Activated CD8-positive, alpha-beta T cell treated with anti-CD3 and anti-CD28 coated beads, Interleukin-2, amount 10 ng/mL, durations not matched to agents 7 days and 5 days (primary cell): ENCODE data around the gene SPTAN1. TPM values are rescaled to one million over a fixed set of nuclear protein-coding genes. Genes with fewer than 3 reads are reported as not detected.
A peak's percentile ranks its signal among the peaks of the same experiment; 100 is the strongest.
"Not testable (repeated sequence)": the region's sequence is repeated elsewhere in the genome, so short reads cannot be mapped to it uniquely, and the experiment has no call there.

Experiments
- ATAC-seq: fragments of 150-1000 bp; cut with Tn5 transposase; one replicate; pipeline ENCODE4 v1.10.0; 2021; ENCODE audit warnings: moderate library complexity
- CTCF ChIA-PET: fragments of 350-600 bp; sonication (Branson Sonifier 250); formaldehyde crosslinking; loops from one replicate; lab custom pipeline; 2021; ENCODE audit warnings: antibody characterized with exemption; lab: Charles Lee
- POLR2A ChIA-PET: fragments of 350-600 bp; sonication (Branson Sonifier 250); formaldehyde crosslinking; loops from one replicate; lab custom pipeline; 2021; ENCODE audit warnings: antibody characterized with exemption; lab: Charles Lee
- DNase-seq: peaks from one replicate; pipeline ENCODE4 v3.0.0-alpha.2; 2020
- H3K27ac Mint-ChIP-seq: one replicate; pipeline ENCODE4 v1.8.0; 2021; ENCODE audit warnings: mild to moderate bottlenecking, mixed read lengths
- H3K27me3 Mint-ChIP-seq: one replicate; pipeline ENCODE4 v1.8.0; 2021; ENCODE audit warnings: low read depth, mixed read lengths
- H3K36me3 Mint-ChIP-seq: one replicate; pipeline ENCODE4 v1.8.0; 2021; ENCODE audit warnings: low read depth, mixed read lengths
- H3K4me1 Mint-ChIP-seq: one replicate; pipeline ENCODE4 v1.8.0; 2021; ENCODE audit warnings: low read depth, mixed read lengths
- H3K4me3 Mint-ChIP-seq: one replicate; pipeline ENCODE4 v1.8.0; 2021; ENCODE audit warnings: mild to moderate bottlenecking, mixed read lengths
- H3K9me3 Mint-ChIP-seq: one replicate; pipeline ENCODE4 v1.8.0; 2022; ENCODE audit warnings: mixed read lengths; ENCODE audit not compliant: insufficient read depth
- total RNA-seq, 2 experiments: library from RNA; stranded (reverse); gene quantifications; one replicate each; pipeline ENCODE4 v1.2.3, GENCODE V29; 2021

The SPTAN1 gene
- total RNA-seq, 2 experiments from 2014 or later: 292 to 303 TPM

DNA sequence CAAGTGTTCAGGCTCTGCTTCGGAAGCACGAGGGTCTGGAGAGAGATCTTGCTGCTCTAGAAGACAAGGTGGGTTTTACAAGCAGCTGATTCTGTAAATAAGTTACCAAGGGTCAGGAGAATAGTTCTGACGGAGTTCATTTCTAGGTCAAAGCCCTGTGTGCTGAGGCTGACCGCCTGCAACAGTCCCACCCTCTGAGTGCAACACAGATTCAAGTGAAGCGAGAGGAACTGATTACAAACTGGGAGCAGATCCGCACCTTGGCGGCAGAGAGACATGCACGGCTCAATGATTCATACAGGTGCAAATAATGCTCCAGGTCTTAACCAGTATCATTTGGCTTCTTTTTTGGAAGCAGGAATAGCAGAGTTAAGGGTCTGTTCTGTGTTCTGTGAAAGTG is 24.8 kb downstream of the SPTAN1 start:
- Mint-ChIP-seq H3K27me3 (no peaks in the 10 kb centered on the region), H3K27ac (no peak overlapping the region), H3K4me1 (no peaks in the 10 kb centered on the region), H3K36me3 (peaks cover 77% of the 10 kb centered on the region), H3K4me3 (no peak overlapping the region), H3K9me3 (no peaks in the 10 kb centered on the region)
- DNase-seq: no peak
- POLR2A ChIA-PET: interaction anchor here (1.8 kb wide), 1 partner anchor 25 kb away, joined by 3 read pairs; the partner anchor contains the start of gene SPTAN1
- no peak for ATAC-seq
- CTCF ChIA-PET: no interaction called here

DNA sequence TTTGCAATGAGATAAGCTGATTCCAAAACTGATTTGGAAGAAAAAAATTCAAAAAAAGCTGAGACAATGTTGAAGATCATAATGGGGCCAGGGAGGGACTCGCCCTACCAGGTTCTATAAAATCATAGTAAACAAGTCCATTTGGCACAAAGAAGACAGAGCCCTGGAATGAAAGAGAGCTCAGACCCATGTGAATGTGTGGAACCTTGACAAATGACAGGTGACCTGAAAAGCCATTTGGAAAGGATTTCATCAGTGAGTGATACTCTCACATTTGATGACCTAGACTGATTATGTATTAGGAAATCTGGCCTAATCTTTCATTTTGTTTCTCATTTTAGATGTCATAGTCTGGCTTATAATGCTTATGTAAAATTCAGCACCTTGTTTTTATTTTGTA is 26.8 kb downstream of the SPTAN1 start:
- H3K27me3 Mint-ChIP-seq: no peaks in the 10 kb centered on the region
- CTCF ChIA-PET: interaction anchor here (0.6 kb wide), 1 partner anchor 47 kb away, joined by 3 read pairs; no protein-coding TSS in a partner anchor
- H3K4me1 Mint-ChIP-seq: no peaks in the 10 kb centered on the region
- POLR2A ChIA-PET: no interaction called here
- ATAC-seq (no peak), DNase-seq (no peak)
- H3K36me3 Mint-ChIP-seq: peaks cover 80% of the 10 kb centered on the region
- no peaks in the 10 kb centered on the region for H3K9me3 Mint-ChIP-seq
- H3K4me3 Mint-ChIP-seq: no peak overlapping the region
- H3K27ac Mint-ChIP-seq: no peak overlapping the region

DNA sequence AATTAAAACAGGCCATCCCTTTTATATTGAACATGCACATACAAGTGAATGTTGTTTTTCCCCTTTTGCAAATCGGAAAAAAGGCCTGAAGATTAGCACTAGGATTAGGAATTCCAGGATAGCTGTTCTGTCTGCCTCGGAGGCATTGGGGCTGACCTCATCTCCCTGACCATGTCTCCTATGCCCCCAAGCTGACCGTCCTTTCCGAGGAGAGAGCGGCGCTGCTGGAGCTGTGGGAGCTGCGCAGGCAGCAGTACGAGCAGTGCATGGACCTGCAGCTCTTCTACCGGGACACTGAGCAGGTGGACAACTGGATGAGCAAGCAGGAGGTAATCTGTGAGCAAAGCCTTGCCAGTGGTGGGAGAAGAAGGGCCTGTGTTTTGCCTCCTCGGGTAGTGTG is 28.3 kb downstream of the SPTAN1 start:
- Mint-ChIP-seq H3K36me3 (peaks cover 83% of the 10 kb centered on the region), H3K27me3 (no peaks in the 10 kb centered on the region), H3K4me1 (no peaks in the 10 kb centered on the region), H3K9me3 (no peaks in the 10 kb centered on the region), H3K4me3 (no peak overlapping the region), H3K27ac (no peak overlapping the region)
- ATAC-seq: no peak
- POLR2A ChIA-PET: no interaction called here
- CTCF ChIA-PET: no interaction called here
- DNase-seq: no peak

DNA sequence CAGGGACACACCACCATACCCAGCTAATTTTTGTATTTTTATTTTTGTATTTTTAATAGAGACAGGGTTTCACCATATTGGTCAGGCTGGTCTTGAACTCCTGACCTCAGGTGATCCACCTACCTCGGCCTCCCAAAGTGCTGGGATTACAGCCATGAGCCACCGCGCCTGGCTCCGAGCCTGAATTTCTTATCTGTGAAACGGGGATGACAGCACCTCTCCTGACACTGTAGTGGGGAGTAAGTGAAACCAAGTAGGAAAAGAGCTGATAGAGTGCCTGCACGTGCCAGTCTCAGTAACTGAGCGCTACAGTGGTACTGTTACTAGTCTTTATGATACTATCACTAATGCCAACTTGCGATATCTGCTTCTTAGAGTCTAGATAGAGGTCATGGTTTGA is 32.8 kb downstream of the SPTAN1 start:
- H3K27me3 Mint-ChIP-seq, ATAC-seq, CTCF ChIA-PET, H3K4me3 Mint-ChIP-seq, H3K9me3 Mint-ChIP-seq, POLR2A ChIA-PET, H3K27ac Mint-ChIP-seq, DNase-seq: not testable (repeated sequence)
- Mint-ChIP-seq H3K4me1 (peaks cover 18% of the 10 kb centered on the region), H3K36me3 (peaks cover 72% of the 10 kb centered on the region)

DNA sequence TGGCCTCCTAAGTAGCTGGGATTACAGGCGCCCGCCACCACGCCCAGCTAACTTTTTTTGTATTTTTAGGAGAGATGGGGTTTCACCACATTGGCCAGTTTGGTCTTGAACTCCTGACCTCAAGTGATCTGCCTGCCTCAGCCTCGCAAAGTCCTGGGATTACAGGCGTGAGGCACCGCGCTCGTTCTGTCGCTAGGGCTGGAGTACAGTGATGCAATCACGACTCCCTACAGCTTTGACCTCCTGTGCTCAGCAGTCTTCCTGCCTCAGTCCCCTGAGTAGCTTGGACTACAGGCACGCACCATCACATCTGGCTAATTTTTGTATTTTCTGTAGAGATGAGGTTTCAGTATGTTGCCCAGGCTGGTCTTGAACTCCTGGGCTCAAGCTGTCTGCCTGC is 34.5 kb downstream of the SPTAN1 start:
- CTCF ChIA-PET, H3K27me3 Mint-ChIP-seq, H3K9me3 Mint-ChIP-seq, H3K4me3 Mint-ChIP-seq, DNase-seq: not testable (repeated sequence)
- peaks cover 18% of the 10 kb centered on the region for H3K4me1 Mint-ChIP-seq
- H3K27ac Mint-ChIP-seq: peak overlapping the region; percentile 79
- H3K36me3 Mint-ChIP-seq: peaks cover 72% of the 10 kb centered on the region
- peak; percentile 16 for ATAC-seq
- POLR2A ChIA-PET: interaction anchor here (1.2 kb wide), 1 partner anchor 28 kb away, joined by 3 read pairs; no protein-coding TSS in a partner anchor

DNA sequence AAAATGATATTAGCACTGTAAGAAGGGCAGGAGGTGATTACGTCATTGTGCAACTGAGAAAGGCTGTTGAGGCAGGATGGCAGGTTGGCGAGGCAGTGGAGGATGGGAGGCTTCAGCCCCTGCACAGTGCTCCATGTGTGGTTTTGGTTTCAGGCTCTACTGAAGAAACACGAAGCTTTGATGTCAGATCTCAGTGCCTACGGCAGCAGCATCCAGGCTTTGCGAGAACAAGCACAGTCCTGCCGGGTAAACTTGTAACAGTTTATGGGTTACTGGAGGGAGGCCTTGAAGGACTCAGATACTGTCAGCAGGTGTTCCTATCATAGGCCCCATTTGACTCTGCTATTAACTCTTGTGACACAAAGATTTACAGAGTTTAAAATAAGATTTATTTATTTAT is 35.1 kb downstream of the SPTAN1 start:
- H3K4me1 Mint-ChIP-seq: peaks cover 18% of the 10 kb centered on the region
- peaks cover 71% of the 10 kb centered on the region for H3K36me3 Mint-ChIP-seq
- POLR2A ChIA-PET: interaction anchor here (0.5 to 1.2 kb wide), 4 partner anchors 28 to 102 kb away, joined by 3 to 5 read pairs (median 4); no protein-coding TSS in a partner anchor
- H3K27ac Mint-ChIP-seq: peak overlapping the region; percentile 79
- no peak overlapping the region for H3K4me3 Mint-ChIP-seq
- no peaks in the 10 kb centered on the region for H3K27me3 Mint-ChIP-seq
- no peaks in the 10 kb centered on the region for H3K9me3 Mint-ChIP-seq
- peak; percentile 98 for ATAC-seq
- peak; percentile 82 for DNase-seq
- CTCF ChIA-PET: interaction anchor here (0.6 kb wide), 2 partner anchors 80 to 149 kb away, joined by 3 to 6 read pairs; no protein-coding TSS in a partner anchor

DNA sequence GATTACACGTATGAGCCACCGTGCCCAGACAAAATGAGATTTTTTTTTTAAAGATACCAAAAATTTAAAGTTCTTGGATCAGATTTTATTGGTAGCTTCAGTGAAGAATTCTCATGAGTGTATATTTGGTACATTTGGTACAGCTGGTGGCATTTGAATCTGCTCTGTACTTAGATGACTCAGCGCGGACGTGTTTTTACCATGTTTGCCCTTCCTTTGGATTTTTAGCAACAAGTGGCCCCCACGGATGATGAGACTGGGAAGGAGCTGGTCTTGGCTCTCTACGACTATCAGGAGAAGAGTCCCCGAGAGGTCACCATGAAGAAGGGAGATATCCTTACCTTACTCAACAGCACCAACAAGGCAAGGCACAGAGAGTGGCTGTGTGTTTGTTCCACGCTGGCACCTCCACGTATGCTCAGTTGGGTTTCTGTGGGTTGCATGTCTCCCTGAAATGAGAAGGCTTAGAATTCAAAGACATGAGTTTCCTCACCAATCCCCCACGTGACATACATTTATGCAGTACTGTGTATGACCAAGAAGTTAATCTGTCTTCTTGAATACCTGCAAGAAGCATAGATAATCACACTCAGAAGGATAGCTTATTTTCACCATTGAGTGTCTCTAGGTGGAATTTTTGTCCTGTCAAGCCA is 36.3 kb downstream of the SPTAN1 start:
- Mint-ChIP-seq H3K9me3 (no peaks in the 10 kb centered on the region), H3K4me3 (no peak overlapping the region), H3K27ac (peak overlapping the region; percentile 75), H3K4me1 (peaks cover 29% of the 10 kb centered on the region), H3K36me3 (peaks cover 71% of the 10 kb centered on the region), H3K27me3 (no peaks in the 10 kb centered on the region)
- ChIA-PET POLR2A (interaction anchor here (0.9 kb wide), 1 partner anchor 36 kb away, joined by 3 read pairs; no protein-coding TSS in a partner anchor), CTCF (no interaction called here)
- ATAC-seq (no peak), DNase-seq (no peak)

DNA sequence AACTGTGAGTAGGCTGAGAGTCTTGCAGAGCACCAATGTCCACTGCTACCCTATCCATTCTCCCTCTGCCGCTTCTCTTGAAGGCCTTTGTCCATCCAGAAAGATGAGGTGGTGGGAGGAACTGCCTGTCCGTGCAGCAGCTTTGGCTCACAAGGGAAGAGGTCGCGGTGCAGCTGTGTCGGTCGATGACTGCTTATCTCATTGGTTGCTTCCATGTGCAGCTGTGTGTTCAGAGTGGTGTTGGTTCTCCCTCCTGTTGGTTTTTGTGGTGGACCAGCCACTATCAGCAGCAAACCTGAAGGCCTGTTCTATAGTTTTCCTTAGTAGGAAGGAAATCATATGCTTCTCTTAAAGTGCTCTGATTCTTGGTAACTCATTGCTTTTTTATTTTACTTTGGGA is 40.7 kb downstream of the SPTAN1 start:
- Mint-ChIP-seq H3K27me3 (no peaks in the 10 kb centered on the region), H3K4me3 (no peak overlapping the region), H3K36me3 (peaks cover 62% of the 10 kb centered on the region), H3K9me3 (no peaks in the 10 kb centered on the region), H3K27ac (no peak overlapping the region), H3K4me1 (peaks cover 16% of the 10 kb centered on the region)
- ChIA-PET CTCF (interaction anchor here (0.7 kb wide), 1 partner anchor 53 kb away, joined by 3 read pairs; no protein-coding TSS in a partner anchor), POLR2A (no interaction called here)
- no peak for ATAC-seq
- DNase-seq: no peak

DNA sequence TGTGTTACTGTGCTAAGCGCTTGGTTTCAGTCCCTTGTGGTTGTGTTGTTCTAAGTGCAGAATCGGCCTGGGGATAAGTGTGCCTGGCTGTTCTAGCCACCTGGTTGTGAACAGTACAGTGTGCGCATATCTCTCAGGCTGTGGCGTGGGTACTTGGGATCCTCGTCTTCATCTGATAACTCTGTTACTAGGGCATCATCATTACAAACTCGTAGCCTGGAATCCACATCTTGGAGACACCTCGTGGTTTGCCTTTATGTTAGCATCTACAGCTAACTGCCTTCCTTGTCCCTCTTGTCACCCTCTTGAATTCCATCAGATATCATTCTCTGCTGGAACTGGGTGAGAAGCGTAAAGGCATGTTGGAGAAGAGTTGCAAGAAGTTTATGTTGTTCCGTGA is 41.5 kb downstream of the SPTAN1 start:
- POLR2A ChIA-PET: no interaction called here

DNA sequence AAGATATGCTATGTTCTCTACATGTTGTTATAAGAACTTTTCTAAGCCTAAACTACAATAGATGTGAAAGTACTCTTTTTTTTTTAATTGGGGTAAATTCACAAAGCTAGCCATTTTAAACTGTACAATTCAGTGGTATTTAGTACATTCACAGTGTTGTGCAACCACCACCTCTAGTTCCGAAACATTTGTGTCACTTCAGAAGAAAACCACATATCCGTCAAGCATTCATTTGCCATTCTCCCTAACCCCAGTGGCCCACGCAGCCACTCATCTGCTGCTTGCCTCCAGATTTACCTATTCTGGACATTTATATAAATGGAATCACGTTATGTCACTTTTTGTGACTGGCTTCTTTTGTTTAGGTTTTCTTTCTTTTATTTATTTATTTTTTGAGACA is 43.1 kb downstream of the SPTAN1 start:
- ATAC-seq: no peak
- no peaks in the 10 kb centered on the region for H3K27me3 Mint-ChIP-seq
- ChIA-PET CTCF (interaction anchor here (0.7 kb wide), 1 partner anchor 212 kb away, joined by 3 read pairs; no protein-coding TSS in a partner anchor), POLR2A (no interaction called here)
- peaks cover 68% of the 10 kb centered on the region for H3K36me3 Mint-ChIP-seq
- no peak for DNase-seq
- H3K9me3 Mint-ChIP-seq: no peaks in the 10 kb centered on the region
- no peak overlapping the region for H3K27ac Mint-ChIP-seq
- H3K4me3 Mint-ChIP-seq: no peak overlapping the region
- H3K4me1 Mint-ChIP-seq: peaks cover 12% of the 10 kb centered on the region

More for the DNA sequence above, 41.5 kb downstream of the SPTAN1 start:
- Mint-ChIP-seq H3K4me1 (peaks cover 13% of the 10 kb centered on the region), H3K27ac (peak overlapping the region; percentile 41), H3K9me3 (no peaks in the 10 kb centered on the region), H3K27me3 (no peaks in the 10 kb centered on the region), H3K4me3 (no peak overlapping the region), H3K36me3 (peaks cover 61% of the 10 kb centered on the region)
- CTCF ChIA-PET: no interaction called here
- ATAC-seq (no peak), DNase-seq (no peak)

DNA sequence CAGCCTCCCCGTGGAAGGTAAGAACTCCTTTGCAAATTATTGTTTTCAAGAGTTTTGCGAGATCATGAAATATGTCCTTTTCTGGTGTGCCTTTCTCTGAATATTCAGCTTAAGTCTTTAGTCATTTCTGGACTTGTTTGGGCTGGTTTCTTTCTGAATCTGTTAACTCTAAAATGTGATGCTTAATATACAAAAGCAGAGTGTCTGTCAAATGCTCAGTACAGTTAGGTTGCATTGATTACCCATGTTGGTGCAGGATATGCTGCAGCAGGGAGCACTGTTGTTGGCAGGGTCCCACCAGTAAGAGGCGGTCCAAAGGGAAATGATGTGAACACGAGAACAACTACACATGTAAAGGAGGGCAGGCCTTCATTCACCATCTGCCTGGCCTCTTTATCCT is 47.7 kb downstream of the SPTAN1 start:
- Mint-ChIP-seq H3K27me3 (no peaks in the 10 kb centered on the region), H3K27ac (no peak overlapping the region), H3K4me1 (no peaks in the 10 kb centered on the region), H3K36me3 (peaks cover 66% of the 10 kb centered on the region), H3K9me3 (no peaks in the 10 kb centered on the region), H3K4me3 (no peak overlapping the region)
- CTCF ChIA-PET: no interaction called here
- DNase-seq (no peak), ATAC-seq (no peak)
- POLR2A ChIA-PET: no interaction called here

DNA sequence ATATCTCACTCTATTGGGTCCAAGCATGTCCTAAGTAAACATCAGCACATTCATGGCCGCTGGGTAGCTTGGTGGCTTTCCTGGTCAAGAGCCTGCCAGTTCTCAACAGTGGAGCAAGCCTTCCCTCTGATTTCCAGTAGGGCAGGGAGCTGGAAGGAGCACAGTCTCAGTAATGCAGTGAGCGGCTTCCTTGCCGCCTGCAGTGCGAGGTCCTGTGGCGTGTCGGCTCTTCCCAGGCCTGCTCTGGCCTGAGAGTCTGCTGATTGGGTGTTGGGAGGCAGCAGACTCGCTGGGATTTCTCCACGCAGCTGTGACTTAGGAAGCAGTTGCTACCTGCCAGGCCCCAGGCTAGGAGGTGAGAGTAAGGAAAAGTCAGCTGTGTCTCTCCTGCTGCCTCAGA is 51.3 kb downstream of the SPTAN1 start:
- Mint-ChIP-seq H3K9me3 (no peaks in the 10 kb centered on the region), H3K4me3 (no peak overlapping the region), H3K27ac (peak overlapping the region; percentile 2), H3K4me1 (no peaks in the 10 kb centered on the region), H3K27me3 (no peaks in the 10 kb centered on the region), H3K36me3 (peaks cover 63% of the 10 kb centered on the region)
- DNase-seq (no peak), ATAC-seq (no peak)
- POLR2A ChIA-PET: no interaction called here
- CTCF ChIA-PET: interaction anchor here (1.7 kb wide), 1 partner anchor 242 kb away, joined by 4 read pairs; no protein-coding TSS in a partner anchor
